HepG2 (cell line): ENCODE results near the gene NSUN2. TPM values are rescaled to one million over a fixed set of nuclear protein-coding genes. Genes with fewer than 3 reads are reported as not detected.

ENCODE experiments used
- ATAC-seq: fragments of 200-7000 bp; cut with Tn5 transposase; 3 replicates; pipeline ENCODE4 v1.9.1; 2020; ENCODE audit warnings: mild to moderate bottlenecking, moderate library complexity
- BruUV-seq: library from RNA; stranded (reverse); fragments of 400-500 nt; replicated peaks from 2 replicates; lab custom pipeline; 2021; lab: Mats Ljungman, UMichigan
- CTCF ChIA-PET: fragments of 300-600 bp; formaldehyde crosslinking; extraction: SDS; loops from one replicate; lab custom pipeline; 2021; ENCODE audit warnings: low total read pairs, inconsistent platforms, low intra/inter-chr PET ratio; lab: Yijun Ruan, JAX
- POLR2A ChIA-PET: fragments of 350-600 bp; sonication (Branson Sonifier 250); formaldehyde crosslinking; loops from one replicate; lab custom pipeline; 2020; ENCODE audit warnings: antibody characterized with exemption, inconsistent platforms; lab: Yijun Ruan, JAX
- DNase-seq: peaks from one replicate; pipeline ENCODE4 v3.0.0-alpha.2; 2015; ENCODE audit warnings: low spot score
- FAIRE-seq: peaks from 3 replicates; lab custom pipeline; 2011; peaks lifted over from hg19 to GRCh38; lab: Jason Lieb, UNC
- H2AFZ ChIP-seq: one replicate; pipeline ENCODE4 v1.6.1; 2011; ENCODE audit warnings: low read length, inconsistent platforms
- H3K27ac ChIP-seq: fragments of 300-600 bp; 3 replicates; pipeline ENCODE4 v1.8.0; 2011; ENCODE audit warnings: mixed run types, mild to moderate bottlenecking, mixed read lengths, low read length, inconsistent platforms; ENCODE audit not compliant: insufficient read depth; ENCODE audit errors: extremely low read length
- H3K27me3 ChIP-seq, 2 experiments: fragments of 200-600 bp in 1 of 2; 2 replicates in 1 of 2; 3 replicates in 1 of 2; pipeline versions ENCODE4 v1.6.0 to v1.8.0; 2011; ENCODE audit warnings: low read length in 2 of 2, mild to moderate bottlenecking in 2 of 2, moderate library complexity in 2 of 2, inconsistent platforms in 1 of 2; ENCODE audit not compliant: insufficient read depth in 2 of 2, control insufficient read depth in 1 of 2
- H3K36me3 ChIP-seq, 2 experiments: fragments of 200-600 bp in 1 of 2; replicated peaks in 1 of 2; 2 replicates in 1 of 2; 3 replicates in 1 of 2; pipeline versions ENCODE4 v1.5.1 to v1.8.0; 2011; ENCODE audit warnings: low read length in 2 of 2, inconsistent platforms in 1 of 2; ENCODE audit not compliant: insufficient read depth in 2 of 2, control insufficient read depth in 1 of 2
- H3K4me1 ChIP-seq: 2 replicates; pipeline ENCODE4 v1.5.1; 2012; ENCODE audit warnings: low read length, inconsistent platforms; ENCODE audit not compliant: insufficient read depth
- H3K4me2 ChIP-seq: 2 replicates; pipeline ENCODE4 v1.6.0; 2011; ENCODE audit warnings: low read depth, low read length, inconsistent platforms
- H3K4me3 ChIP-seq, 3 experiments: fragments of 200-600 bp in 1 of 3; sonication (generic), shearing (Covaris generic) in 1 of 3; replicated peaks in 1 of 3; 2 replicates each; pipeline ENCODE4 v1.5.1; 2011 to 2016; ENCODE audit warnings: low read length in 3 of 3, inconsistent platforms in 2 of 3, low read depth in 2 of 3, mild to moderate bottlenecking in 2 of 3, control low read depth in 1 of 3, mixed read lengths in 1 of 3; ENCODE audit not compliant: insufficient read depth in 1 of 3
- H3K79me2 ChIP-seq: one replicate; pipeline ENCODE4 v1.6.1; 2011; ENCODE audit warnings: low read length, inconsistent platforms; ENCODE audit not compliant: insufficient read depth
- H3K9ac ChIP-seq: 2 replicates; pipeline ENCODE4 v1.6.0; 2011; ENCODE audit warnings: mild to moderate bottlenecking, low read depth, low read length, inconsistent platforms; ENCODE audit not compliant: insufficient read depth
- H3K9me3 ChIP-seq: 2 replicates; pipeline ENCODE4 v1.5.1; 2012; ENCODE audit warnings: mild to moderate bottlenecking, low read length
- H4K20me1 ChIP-seq: 2 replicates; pipeline ENCODE4 v1.6.0; 2011; ENCODE audit warnings: inconsistent platforms, mild to moderate bottlenecking, low read length, moderate library complexity; ENCODE audit not compliant: insufficient read depth
- KDM6A ChIP-seq: IDR thresholded peaks from 2 replicates; pipeline ENCODE4 v1.6.1; 2016; ENCODE audit warnings: low read depth
- MEIS2 ChIP-seq: sonication (generic); formaldehyde crosslinking; IDR thresholded peaks from 2 replicates; pipeline ENCODE4 v1.9.0; 2021; ENCODE audit warnings: mild to moderate bottlenecking, missing genetic modification reagents
- MYNN ChIP-seq: sonication (generic); formaldehyde crosslinking; IDR thresholded peaks from 2 replicates; pipeline ENCODE4 v1.4.0; 2020; ENCODE audit warnings: mild to moderate bottlenecking, low read depth, missing genetic modification reagents
- SMAD9 ChIP-seq: sonication (generic); formaldehyde crosslinking; IDR thresholded peaks from 2 replicates; pipeline ENCODE4 v1.5.1; 2020; ENCODE audit warnings: mild to moderate bottlenecking, missing genetic modification reagents
- STAG1 ChIP-seq: sonication (generic); formaldehyde crosslinking; IDR thresholded peaks from 2 replicates; pipeline ENCODE4 v1.4.0; 2020; ENCODE audit warnings: missing genetic modification reagents
- ZBTB1 ChIP-seq: sonication (generic); formaldehyde crosslinking; IDR thresholded peaks from 2 replicates; pipeline ENCODE4 v1.4.0; 2020; ENCODE audit warnings: missing genetic modification reagents, borderline replicate concordance
- ZFP36L1 ChIP-seq: sonication (generic); formaldehyde crosslinking; IDR thresholded peaks from 2 replicates; pipeline ENCODE4 v1.8.0; 2022; ENCODE audit warnings: mild to moderate bottlenecking, missing genetic modification reagents, moderate library complexity
- ZNF660 ChIP-seq: sonication (generic); formaldehyde crosslinking; IDR thresholded peaks from 2 replicates; pipeline ENCODE4 v1.5.1; 2020; ENCODE audit warnings: mild to moderate bottlenecking, low read depth, missing genetic modification reagents, borderline replicate concordance
- WGBS: methylation state at CpG from one replicate; pipeline ENCODE4 v1.1.6; 2017; ENCODE audit warnings: low lambda C conversion rate; 5-methylcytosine and 5-hydroxymethylcytosine counted together
- in situ Hi-C: cut with HindIII; loops from 2 replicates; pipeline ENCODE4 v1.10.0; 2017; ENCODE audit warnings: low pct_unique_long_range_greater_than_20kb; ENCODE audit not compliant: extremely low pct_ligation_motif_present
- intact Hi-C: fragments of 100-400 bp; cut with micrococcal nuclease; formaldehyde crosslinking; loops from one replicate; pipeline ENCODE4 v1.10.0; 2022; ENCODE audit not compliant: unreplicated experiment
- polyA plus RNA-seq, 8 experiments: library from polyadenylated mRNA; depleted of rRNA in 3 of 8; stranded (reverse) in 7 of 8; unstranded in 1 of 8; fragments of >200 nt; fragmentation: Illumina TruSeq in 4 of 8; extraction: Trizol in 4 of 8; gene quantifications; 2 replicates each; pipeline versions ENCODE4 v1.2.1 to v1.2.3, GENCODE V29; 2011 to 2016; ENCODE audit warnings: low read depth in 4 of 8, missing spikeins in 1 of 8, mixed read lengths in 1 of 8; ENCODE audit not compliant: insufficient read depth in 1 of 8
- total RNA-seq, 5 experiments: library from RNA; depleted of rRNA; stranded (reverse); fragments of >200 nt; fragmentation: Illumina TruSeq; extraction: Trizol; gene quantifications; 2 replicates each; pipeline ENCODE4 v1.2.3, GENCODE V29; 2016; ENCODE audit warnings: low read depth in 1 of 5
- TF ChIP-seq, protein P1 (sequence below): sonication (generic); formaldehyde crosslinking; IDR thresholded peaks from 2 replicates; pipeline ENCODE4 v1.5.0; 2020; ENCODE audit warnings: mild to moderate bottlenecking, missing genetic modification reagents, moderate library complexity

NSUN2 gene
- total and polyA plus RNA-seq, 2 of the 13 experiments (the other 11 are each of a cell fraction or from before 2014, with no cell fraction given), result 51.7 to 69.1 TPM

DNA sequence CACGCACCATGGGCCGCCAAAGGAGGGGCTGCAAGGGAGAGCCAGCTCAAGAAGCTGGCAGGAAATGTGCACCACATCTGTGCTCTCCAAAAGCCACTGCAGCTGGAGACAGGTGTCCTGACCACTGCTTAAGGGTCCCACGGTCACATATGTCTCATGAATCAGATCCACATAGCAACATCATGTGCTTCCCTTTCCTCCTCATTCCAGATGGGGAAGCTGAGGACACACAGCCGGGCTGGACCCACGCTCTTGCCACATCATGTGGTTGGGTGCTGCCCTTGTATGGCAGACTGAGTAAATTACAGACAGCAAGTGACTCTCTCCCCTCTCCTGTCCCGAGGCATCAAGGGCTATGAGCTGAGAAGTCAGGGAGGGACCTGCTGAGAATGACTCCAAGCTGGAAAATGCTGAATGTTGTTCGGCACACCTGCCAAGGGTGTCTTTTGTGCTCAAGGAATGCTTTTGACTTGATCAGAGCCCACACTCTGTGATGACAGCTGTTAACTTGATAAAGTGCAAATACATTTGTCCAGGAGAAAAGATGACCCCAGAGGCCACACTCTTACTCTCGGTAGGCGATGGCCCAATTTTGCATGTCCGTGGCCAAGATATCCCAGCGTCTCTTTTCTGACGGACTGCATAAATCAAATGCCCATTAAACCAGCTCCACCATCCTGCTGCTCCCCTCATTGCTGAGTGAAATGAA, 58.2 kb downstream of the NSUN2 start:
- H2AFZ ChIP-seq, result no peak overlapping the region
- no peak for DNase-seq
- in situ Hi-C loops (loop anchor here (10.0 to 25.0 kb wide), 2 partner anchors 687 to 1080 kb away; no protein-coding TSS in a partner anchor), intact Hi-C loops (loop anchor here (5.0 kb wide), 1 partner anchor 687 kb away; no protein-coding TSS in a partner anchor)
- H3K9me3 ChIP-seq, result no peaks in the 10 kb centered on the region
- no peaks in the 10 kb centered on the region for H3K4me1 ChIP-seq
- FAIRE-seq, result no peak
- WGBS, result 45% methylated on average over 10 of the region's 12 CpGs
- no peaks in the 10 kb centered on the region for H3K79me2 ChIP-seq
- no peak overlapping the region for H3K4me2 ChIP-seq
- no peak overlapping the region for H3K27ac ChIP-seq
- CTCF ChIA-PET, result no interaction called here
- POLR2A ChIA-PET, result no interaction called here
- no peaks in the 10 kb centered on the region for H4K20me1 ChIP-seq
- TF ChIP-seq MEIS2 (CRISPR knock-in tag) (no peak), STAG1 (CRISPR knock-in tag) (peak; percentile 25; the same call in 1 of the 2 replicates)
- TF ChIP-seq, protein P1, sequence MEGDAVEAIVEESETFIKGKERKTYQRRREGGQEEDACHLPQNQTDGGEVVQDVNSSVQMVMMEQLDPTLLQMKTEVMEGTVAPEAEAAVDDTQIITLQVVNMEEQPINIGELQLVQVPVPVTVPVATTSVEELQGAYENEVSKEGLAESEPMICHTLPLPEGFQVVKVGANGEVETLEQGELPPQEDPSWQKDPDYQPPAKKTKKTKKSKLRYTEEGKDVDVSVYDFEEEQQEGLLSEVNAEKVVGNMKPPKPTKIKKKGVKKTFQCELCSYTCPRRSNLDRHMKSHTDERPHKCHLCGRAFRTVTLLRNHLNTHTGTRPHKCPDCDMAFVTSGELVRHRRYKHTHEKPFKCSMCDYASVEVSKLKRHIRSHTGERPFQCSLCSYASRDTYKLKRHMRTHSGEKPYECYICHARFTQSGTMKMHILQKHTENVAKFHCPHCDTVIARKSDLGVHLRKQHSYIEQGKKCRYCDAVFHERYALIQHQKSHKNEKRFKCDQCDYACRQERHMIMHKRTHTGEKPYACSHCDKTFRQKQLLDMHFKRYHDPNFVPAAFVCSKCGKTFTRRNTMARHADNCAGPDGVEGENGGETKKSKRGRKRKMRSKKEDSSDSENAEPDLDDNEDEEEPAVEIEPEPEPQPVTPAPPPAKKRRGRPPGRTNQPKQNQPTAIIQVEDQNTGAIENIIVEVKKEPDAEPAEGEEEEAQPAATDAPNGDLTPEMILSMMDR (CRISPR knock-in tag), result peak; percentile 16; the same call in 1 of the 2 replicates
- TF ChIP-seq, all 625 proteins: peak for 2
- Histone ChIP-seq H3K9ac (no peak overlapping the region), H3K4me3 (no peak overlapping the region), H3K36me3 (no peaks in the 10 kb centered on the region), H3K27me3 (peaks cover 3 to 11% of the 10 kb centered on the region in 2 experiments; a peak in 2 of 5 replicates)
- peak; percentile 37; the same call in 2 of the 3 replicates for ATAC-seq
- BruUV-seq, result no TSS peak

DNA sequence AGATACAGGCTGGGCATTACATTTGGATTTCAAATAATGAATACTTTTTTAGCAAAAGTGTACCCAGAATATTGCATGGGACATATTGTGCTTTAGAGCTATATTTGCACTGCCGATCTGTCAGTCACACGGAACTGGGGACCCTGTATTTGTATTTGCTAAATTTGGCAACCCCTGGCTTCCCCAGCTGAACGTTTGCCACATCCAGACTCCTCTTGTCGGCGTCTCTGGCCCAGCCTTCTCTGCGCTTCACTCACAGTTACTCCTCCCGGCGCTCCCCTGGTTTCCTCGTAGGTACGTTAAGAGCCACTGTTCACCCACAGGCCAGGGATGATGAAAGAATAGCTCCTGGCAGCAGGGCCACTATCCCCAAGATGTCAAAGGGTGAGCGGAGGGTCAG, 58.7 kb downstream of the NSUN2 start:
- H3K36me3 ChIP-seq, result no peaks in the 10 kb centered on the region
- H3K27ac ChIP-seq, result no peak overlapping the region
- no peak for DNase-seq
- H3K9me3 ChIP-seq, result no peaks in the 10 kb centered on the region
- no peaks in the 10 kb centered on the region for H3K4me1 ChIP-seq
- FAIRE-seq, result no peak
- TF ChIP-seq ZNF660 (CRISPR knock-in tag), result no peak
- TF ChIP-seq SMAD9 (CRISPR knock-in tag), result no peak
- no peak for TF ChIP-seq ZBTB1 (CRISPR knock-in tag)
- no peak for TF ChIP-seq MYNN (CRISPR knock-in tag)
- no peak for TF ChIP-seq KDM6A (CRISPR knock-in tag)
- TF ChIP-seq ZFP36L1 (CRISPR knock-in tag), result no peak
- 52% methylated on average over 10 of the region's 11 CpGs for WGBS
- no peak overlapping the region for H2AFZ ChIP-seq
- ChIA-PET CTCF (no interaction called here), POLR2A (no interaction called here)
- H3K79me2 ChIP-seq, result no peaks in the 10 kb centered on the region
- no peaks in the 10 kb centered on the region for H4K20me1 ChIP-seq
- BruUV-seq, result no TSS peak
- no peak overlapping the region for H3K9ac ChIP-seq
- H3K27me3 ChIP-seq, result peaks cover 1 to 8% of the 10 kb centered on the region in 2 experiments; a peak in 1 of 5 replicates
- H3K4me2 ChIP-seq, result no peak overlapping the region
- H3K4me3 ChIP-seq, result no peak overlapping the region
- in situ Hi-C loops, result loop anchor here (10.0 to 25.0 kb wide), 2 partner anchors 687 to 1079 kb away; no protein-coding TSS in a partner anchor
- intact Hi-C loops, result no loop called here
- ATAC-seq, result no peak
